OCI-LY1 (cell line): ENCODE data around the gene PARD3B.

Experiments
- CTCF ChIP-seq: fragments of 200-600 bp; sonication (generic), shearing (Covaris generic); IDR thresholded peaks from 2 replicates; pipeline ENCODE4 v1.5.1; 2017; ENCODE audit warnings: mild to moderate bottlenecking, antibody characterized with exemption, low read length, moderate library complexity, mixed read lengths
- EZH2 ChIP-seq: fragments of 200-600 bp; sonication (generic), shearing (Covaris generic); IDR thresholded peaks from 2 replicates; pipeline ENCODE4 v1.8.0; 2017; ENCODE audit warnings: borderline replicate concordance, mixed run types, mild to moderate bottlenecking, antibody characterized with exemption, low read length, moderate library complexity, mixed read lengths

DNA sequence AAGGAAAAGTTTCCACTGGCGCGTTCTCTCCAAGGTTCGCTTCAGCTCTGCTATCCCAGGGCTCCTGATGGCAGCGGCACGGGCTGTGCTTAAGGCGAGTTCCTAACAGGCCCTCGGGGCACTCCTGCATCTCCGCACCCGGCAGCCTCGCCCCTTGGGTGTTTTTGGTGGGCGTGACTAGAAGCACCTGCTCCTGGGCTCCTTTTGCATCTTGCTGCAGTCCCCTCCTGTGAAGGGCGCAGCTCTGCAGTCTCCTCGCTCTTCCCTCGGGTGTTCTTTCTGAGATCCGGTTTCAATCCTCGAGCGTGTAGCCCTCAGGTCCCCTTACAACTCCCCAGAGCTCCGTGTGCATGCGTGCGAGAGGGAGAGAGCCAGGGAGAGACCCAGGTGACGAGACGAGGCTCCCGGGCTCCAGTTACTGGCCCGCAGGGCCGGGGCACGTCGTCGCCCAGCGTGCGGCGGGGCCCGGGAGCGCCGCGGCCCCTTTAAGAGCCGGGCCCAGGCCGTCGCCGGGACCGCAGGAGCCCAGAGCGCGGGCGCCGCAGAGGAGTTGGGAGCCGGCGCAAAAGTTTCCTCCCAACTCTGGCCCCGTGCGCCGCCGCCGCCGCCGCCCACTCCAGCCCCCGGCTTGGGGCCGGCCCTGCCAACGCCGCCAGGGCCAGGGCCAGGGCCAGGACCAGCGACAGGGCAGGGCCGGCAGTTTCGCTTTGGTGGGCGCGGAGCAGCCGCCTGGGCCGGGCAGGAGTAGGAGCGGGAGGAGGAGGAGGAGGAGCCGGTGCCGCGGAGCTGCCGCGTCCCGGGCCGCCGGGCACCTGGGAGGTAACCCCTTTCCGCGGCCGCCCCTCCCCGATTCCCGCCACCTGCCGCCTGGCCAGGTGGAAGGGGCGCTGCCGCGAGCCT lies at the start of gene PARD3B:
- no peak for TF ChIP-seq CTCF
- TF ChIP-seq EZH2, result no peak
